SIG-M5 (cell line): ENCODE data around the gene CCDC174.

Experiments used
- DNase-seq: peaks from one replicate; lab custom pipeline; 2025; lab: John Stamatoyannopoulos, UW

CCDC174 gene

GRCh38 chr3:14625443-14625842 is 26.1 kb upstream of the CCDC174 start:
- no peak for DNase-seq

GRCh38 chr3:14627815-14628214 is 23.7 kb upstream of the CCDC174 start:
- no peak for DNase-seq

- DNase-seq: no peak
Measured at GRCh38 chr3:14628406-14628805, 23.2 kb upstream of the CCDC174 start.

- no peak for DNase-seq
Measured at GRCh38 chr3:14630404-14631100, 21.0 kb upstream of the CCDC174 start.

- no peak for DNase-seq
Measured at GRCh38 chr3:14631101-14631497, 20.5 kb upstream of the CCDC174 start.

DNA sequence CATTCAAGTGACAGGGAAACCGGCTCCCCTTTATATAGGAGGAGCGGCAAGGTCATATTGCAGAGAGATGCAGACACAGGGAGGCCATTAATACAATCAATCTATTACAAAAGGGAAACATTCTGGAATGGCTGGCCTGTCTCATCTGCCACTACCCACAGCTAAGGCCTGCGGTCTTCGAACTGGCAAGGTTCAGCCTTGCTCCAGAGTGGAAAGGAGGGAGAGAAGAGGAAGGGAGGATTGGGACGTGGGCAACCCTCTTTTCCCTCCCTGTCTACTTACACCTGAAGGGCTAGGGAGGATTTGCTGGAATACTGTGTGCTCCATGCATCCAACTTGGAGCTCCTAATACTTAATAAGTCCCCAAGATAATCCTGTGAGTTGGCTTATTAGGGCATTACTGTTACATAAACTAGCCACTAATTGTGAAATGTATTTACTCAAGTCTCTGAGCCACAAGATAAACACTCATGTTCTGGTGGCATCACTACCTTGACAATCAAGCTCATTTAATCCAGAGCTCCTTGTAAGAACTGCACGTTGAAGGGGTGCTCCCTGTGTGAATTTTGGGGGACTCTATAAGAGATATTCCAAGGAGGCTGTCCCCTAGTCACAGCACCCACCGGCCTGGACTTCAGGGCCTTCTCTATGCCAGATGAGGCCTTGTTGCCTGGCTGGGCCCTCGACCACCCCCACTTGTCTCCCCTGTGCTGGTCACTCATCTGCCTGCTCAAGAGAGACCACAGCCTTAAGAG is 19.7 kb upstream of the CCDC174 start:
- DNase-seq: no peak

DNA sequence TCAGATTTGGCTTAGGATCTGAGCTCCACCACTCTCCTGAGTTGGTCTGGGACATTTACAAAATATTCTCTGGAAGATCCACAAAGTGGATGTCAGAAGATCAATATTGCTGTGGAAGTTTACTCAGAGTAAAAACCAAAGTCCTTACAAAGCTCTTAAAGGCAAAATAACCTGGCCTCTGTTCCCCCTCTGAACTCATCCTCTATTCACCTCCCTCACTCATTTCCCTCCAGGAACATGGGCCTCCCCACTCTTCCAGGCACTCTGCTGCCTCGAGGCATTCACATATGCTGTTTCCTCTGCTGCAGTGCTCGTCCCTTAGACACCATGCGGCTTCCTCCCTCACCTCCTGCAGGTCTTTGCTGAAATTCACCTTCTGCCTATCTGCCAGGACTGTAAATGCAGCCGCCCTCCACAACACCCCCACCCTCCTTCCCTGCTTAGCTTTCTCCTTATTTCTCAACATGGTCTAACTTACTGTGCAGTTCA is 19.1 kb upstream of the CCDC174 start:
- no peak for DNase-seq

- no peak for DNase-seq
Measured at GRCh38 chr3:14633417-14633816, 18.1 kb upstream of the CCDC174 start.

DNA sequence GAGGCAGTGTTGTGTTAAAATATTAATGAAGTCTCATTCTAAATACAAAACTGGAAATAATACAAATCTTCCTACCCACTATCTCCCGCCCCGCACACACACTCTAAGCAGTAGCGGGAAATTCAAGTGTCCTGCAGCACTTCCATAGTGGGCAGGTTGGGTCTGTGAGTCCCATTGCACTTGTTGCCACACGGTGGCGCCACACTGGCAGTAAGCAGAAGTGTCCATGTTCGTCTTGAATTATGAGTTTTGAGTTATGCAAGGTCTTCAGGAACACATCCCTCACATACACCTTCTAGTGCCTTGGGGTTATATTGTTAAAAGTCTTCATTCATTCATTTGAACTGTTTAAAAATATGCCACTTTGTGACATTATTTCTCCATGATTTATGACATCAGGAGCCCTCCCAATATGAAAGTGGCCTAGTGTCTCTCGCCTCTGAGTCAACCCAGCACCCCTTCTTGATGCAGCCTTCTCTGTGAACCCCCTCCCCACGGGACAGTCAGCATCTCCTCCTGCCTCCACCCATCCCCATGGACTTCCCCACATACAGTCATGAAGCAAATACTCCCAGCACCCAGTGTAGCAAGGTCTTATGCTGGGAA is 17.6 kb upstream of the CCDC174 start:
- peak; percentile 3 for DNase-seq

DNA sequence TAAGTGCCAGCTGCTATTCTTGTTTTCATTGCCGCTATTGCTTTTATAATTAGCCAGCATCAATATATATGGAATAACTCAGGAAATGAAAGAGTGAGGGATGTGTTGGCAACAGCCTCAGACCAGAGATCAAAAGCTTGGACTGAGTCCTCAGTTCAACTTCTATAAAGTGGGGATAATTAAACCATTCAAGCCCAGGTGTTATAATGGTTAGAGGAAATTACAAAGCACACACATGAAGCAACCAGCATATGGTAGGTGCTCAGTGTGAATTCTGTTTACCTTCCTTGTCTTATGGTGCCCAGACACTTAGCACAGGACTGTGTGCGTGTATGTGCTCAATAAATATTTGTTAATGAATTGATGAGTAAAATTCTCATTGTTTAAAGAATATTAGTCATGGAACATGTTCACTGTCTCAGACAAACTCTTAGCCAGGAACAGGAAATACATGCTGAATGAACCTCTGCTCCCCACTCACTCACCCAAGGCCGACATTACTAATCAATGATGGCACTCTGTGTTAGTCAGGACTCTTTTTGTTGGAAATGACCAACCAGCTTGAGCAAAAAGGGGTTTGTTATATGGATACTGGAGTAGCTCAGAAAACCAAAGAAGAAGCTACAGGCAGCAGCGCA is 16.7 kb upstream of the CCDC174 start:
- DNase-seq: no peak

DNA sequence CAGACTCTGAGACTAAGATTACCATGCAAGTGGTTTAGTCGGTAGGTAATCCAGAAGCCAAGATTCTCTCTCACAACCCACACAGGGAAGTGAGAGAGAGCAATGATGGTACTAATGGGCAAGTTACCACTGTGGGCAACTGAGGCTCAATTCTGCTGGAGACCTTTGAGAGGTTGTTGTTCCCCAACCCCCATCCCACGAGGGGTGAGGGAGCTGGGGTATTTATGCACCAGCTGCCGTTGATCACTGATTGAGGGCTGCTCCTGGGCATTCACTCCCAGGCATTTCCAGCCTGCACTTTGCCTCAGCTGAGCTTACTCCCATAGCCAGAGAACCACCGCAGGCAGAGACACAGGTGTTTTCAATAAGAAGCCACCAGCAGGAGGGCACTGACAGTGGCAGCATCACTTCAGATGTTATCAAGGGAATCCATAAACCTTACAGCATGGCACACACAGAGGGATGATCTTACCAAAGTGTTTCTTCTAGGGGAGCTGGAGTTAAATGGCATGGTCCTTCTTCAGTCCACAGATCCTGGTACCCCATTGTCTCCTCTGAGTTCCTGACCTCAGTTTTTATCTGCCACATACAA is 15.0 kb upstream of the CCDC174 start:
- no peak for DNase-seq

- no peak for DNase-seq
Measured at GRCh38 chr3:14640157-14640562, 11.4 kb upstream of the CCDC174 start.

GRCh38 chr3:14640734-14641133 is 10.8 kb upstream of the CCDC174 start:
- no peak for DNase-seq

- DNase-seq: no peak
Measured at GRCh38 chr3:14641346-14641745, 10.2 kb upstream of the CCDC174 start.

- DNase-seq: no peak
Measured at GRCh38 chr3:14645453-14645852, 6.1 kb upstream of the CCDC174 start.

DNA sequence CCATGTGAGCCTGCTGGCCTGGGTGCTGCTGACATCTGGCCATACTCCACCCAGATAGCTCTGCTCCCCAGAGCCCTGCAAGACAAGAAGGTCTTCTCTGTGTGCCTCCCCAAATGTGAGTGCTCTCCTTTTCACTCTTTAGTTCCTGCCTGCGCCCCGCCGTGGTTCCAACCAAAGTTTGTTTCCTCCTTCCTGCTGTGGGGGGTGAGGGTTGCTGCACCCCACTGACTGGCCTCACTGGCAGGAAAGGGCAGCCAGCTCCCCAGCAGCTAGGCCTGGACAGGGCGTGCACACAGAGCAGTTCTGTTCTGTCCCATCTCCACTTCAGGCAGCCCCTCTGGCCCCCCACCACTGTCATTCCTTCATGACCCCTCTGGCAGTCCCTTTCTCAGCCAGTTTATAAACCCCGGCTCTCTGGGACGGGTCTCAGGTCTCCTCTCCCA is 5.4 kb upstream of the CCDC174 start:
- DNase-seq: no peak

DNA sequence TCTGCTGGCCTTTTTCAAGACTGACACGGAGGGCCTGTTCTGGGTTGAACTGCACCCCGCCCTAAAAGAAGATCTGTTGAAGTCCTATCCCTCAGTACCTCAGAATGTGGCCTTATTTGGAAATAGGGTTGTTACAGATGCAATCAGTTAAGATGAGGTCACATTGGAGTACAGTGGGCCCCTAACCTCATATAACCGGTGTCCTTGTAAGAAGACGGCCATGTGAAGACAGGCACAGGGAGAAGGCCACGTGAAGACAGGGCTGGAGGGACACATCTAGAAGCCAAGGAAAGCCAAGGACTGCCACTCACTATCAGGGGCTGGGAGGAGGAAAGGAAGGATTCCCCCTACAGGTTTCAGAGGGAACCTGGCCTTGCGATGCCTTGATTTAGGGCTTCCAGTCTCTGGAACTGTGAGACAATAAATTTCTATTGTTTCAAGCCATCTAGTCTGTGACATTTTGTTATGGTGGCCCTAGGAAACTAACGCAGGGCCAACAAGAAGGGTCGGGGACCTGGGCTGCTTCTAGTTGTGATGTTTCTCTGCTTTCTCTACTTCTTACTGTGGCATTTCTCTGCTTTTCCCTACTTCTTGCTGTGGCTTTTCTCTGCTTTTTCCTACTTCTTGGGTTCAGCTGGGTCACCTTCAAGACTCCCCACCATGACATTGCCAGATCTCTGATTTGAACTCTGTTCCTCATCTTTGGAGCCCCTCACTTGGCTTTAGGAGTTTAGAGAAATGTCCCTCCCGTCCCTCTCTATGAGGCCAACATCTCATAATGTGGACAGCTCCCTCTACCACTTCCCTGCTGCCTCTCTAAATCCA is 4.8 kb upstream of the CCDC174 start:
- peak; percentile 33 for DNase-seq

DNA sequence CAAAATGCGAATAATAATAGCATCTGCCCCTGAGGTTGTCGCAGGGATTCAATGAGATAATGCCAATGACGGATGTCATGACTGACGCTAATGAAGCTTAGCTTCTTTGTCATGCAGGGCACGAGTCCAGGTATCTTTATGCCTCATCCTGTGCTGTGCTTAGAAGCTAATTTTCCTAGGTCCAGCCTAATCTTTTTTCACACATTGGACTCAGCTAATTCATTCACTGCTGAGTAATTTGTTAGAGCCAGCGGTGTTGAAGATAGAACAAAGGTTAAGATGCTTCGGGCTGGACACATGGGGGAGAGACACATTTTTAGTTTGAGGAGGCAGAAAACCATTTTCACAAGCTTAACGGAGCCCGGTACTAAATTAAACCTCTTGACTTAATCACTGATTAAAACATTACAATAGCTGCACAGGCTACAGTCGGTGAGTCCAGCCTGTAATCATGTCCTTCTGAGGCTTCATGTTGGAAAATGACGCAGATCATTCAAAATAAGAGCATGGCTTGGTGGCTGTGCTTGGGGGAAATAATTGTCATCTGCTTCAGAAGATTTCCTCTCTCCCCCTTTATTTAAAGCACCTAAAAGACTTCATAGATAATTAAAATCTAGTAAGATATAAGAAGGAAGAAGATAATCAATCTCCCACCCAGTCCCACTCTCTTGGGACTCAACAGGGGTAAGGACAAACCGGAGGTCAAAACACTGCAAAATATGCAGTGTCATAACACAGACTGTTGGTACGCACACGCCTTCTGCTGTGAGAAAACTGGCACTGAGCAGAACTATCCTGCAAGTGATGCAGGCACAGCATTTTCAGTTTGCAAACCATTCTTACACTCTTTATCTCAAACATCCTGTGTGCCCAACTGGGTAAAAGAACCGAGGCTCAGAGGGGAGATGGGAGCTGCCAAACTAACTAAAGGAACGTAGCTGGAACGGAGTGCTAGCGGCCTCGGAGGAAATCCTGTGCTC is 3.3 kb upstream of the CCDC174 start:
- no peak for DNase-seq

DNA sequence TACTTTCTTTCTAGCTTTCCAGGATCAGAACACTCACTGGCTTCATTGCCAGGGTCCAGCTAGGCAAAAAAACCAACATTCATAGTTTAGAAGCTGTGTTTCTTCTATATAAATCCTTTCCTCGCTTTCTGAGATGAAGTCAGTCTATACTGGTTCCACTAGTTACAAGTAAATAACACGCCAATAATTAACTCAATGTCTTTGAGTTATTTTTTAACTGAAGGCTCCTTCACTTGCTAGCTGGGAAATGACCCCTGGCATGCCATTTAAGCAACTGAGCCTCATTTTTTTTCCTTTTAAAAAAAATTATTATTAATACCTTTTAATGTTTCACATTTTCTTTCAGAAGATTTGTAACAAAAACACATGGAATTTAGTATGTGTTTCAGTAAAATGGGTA is 2.1 kb upstream of the CCDC174 start:
- DNase-seq: no peak

- no peak for DNase-seq
Measured at GRCh38 chr3:14650193-14650592, 1.4 kb upstream of the CCDC174 start.
